GM21529 (cell line): ENCODE results near the gene ASRGL1.

ENCODE experiments used
- ATAC-seq: cut with Tn5 transposase; IDR thresholded peaks from one replicate; pipeline ENCODE4 v1.9.1; 2021; ENCODE audit not compliant: unreplicated experiment

The ASRGL1 gene

DNA sequence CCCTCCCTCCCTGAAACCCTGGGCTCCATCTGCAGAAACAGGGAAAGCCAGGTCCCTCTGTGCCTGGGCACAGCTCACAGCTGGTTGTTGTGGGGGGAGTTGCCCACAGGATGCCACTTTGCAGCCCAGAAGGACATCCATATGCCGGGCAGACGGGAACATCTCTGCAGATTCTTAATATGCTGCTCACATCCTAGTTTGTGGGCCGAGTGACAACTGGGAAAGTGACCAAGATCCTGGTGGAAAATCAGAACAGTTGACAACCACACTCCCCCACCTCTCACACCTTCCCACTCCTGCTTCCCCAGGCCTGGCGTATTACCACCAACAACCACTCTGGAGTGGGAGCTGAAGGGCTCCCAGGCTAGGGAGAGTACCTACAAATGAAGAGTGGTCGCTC is 74.3 kb downstream of the ASRGL1 start:
- ATAC-seq: no peak

- ATAC-seq: no peak
Observed at GRCh38 chr11:62413060-62413696, 75.9 kb downstream of the ASRGL1 start.

DNA sequence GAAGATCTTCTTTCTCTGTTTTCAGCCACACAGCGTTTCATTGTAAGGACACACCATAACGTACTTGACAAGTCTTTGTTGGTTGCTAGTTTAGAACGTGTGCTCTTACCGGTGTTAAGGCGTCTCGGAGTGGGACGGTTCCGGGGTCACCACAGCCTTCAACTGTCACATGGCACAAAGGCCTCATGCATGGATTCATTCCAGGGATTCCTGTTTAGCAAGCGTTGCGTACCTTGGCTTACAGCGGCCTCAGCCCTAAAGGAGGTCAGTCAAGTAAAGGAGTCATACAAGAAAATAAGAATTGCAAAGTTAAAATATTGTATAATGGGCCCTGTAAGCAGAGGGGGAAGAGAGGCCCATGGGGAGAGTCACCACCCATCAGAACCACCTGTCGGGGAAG is 79.3 kb downstream of the ASRGL1 start:
- no peak for ATAC-seq

- ATAC-seq: no peak
Observed at GRCh38 chr11:62418136-62418535, 80.9 kb downstream of the ASRGL1 start.

DNA sequence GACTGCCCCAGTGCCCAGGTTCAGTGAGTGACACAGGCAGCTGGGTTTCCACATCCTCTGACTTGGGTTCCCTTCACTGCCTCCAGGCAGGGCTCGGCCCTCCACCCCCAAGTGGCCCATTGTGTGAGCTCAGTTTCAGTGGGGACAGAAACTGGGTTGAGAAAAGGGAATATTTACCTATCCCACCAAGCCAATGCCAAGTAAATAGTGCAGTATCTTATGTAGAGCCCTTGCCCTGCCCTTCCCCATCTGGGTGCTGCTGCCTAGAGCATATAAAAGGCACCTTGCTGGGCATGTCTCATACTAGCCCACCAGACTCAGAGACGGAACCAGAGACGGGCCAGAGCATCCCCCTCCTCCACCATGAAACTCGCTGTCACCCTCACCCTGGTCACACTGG is 81.5 kb downstream of the ASRGL1 start, which contains the start of gene SCGB1A1:
Gene SCGB1A1, plus strand, starts transcription at position 301 of the 400 bp plus-strand sequence. Its CDS starts 63 bp downstream, at position 364.
- no peak for ATAC-seq

GRCh38 chr11:62419314-62419929 is 82.2 kb downstream of the ASRGL1 start:
- ATAC-seq: no peak

DNA sequence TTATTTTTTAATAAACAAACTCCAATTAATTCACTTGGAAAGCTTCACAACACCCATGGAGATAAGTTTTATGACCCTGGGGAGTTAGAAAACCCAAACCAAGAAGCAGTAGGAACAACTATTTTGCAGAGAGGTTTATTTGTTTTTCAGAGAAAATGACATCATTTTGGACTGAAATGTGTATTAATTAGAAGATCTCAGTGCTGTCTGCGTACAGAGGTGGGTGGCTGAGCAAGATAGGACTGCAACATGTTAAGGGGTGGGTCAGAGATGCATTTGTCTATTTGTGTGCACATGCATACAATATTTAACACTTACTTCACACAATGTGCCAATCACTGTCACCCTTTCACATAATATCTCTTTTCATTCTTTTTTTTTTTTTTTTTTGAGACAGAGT is 82.7 kb downstream of the ASRGL1 start:
- ATAC-seq: no peak

GRCh38 chr11:62420882-62421281 is 83.6 kb downstream of the ASRGL1 start:
- no peak for ATAC-seq

DNA sequence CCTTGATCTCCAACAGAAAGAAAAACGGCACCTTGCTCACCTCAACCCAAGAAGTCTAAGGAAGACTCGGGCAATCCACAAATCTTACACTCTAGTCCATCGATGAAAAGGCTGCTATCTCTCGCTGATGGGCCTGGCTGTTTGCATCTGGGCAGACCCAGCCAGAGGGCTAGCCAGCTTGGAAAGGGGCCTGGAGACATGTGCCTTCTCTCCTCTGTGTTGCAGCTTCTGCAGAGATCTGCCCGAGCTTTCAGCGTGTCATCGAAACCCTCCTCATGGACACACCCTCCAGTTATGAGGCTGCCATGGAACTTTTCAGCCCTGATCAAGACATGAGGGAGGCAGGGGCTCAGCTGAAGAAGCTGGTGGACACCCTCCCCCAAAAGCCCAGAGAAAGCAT is 84.7 kb downstream of the ASRGL1 start:
- ATAC-seq: no peak

DNA sequence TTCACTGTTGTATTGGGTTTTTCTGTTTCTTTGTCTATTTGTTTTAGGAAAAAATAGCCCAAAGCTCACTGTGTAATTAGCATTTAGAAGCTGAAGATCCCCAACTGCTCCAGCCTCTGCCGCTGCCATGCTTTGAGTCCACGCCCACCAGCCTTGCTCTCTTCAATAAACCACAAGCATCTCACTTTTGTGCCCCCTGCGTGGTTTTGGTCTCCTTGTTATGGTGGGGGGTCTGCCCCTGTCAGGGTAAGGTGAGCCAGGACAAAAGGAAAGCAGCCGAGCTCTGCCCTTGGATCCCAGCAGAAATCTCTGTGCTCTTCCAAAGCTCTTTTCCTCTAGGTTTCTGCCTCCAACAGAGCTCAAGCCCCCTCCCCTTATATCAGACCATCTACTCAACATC is 85.8 kb downstream of the ASRGL1 start:
- no peak for ATAC-seq

DNA sequence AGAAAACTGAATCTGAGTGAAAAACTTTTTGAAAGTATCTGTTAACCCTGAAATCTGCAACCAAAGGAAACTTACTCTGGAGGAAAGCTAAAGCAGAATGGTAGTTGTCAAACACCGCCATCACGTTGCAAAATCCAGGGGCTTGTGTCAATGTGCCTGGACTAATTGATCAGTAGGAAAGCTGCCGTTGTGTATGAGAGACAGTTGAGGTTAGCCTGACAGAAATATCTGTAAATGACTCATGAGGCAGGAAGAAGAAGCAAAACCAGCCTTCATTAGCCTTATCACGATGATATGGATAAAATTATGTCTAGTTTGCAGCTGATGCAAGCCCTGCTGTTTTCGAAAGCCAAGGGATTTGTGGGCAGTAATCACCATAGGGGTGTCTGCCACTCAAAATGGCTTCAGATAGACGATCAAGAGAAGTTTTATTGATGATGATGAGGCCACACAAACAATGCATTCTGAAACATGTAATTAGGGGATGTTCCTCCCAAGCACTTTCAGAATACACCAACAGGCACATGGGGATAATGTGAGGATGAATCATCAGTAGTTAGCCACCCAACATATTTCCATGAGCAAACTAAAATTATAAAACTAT is 90.5 kb downstream of the ASRGL1 start:
- no peak for ATAC-seq

GRCh38 chr11:62428871-62429560 is 91.8 kb downstream of the ASRGL1 start:
- no peak for ATAC-seq

DNA sequence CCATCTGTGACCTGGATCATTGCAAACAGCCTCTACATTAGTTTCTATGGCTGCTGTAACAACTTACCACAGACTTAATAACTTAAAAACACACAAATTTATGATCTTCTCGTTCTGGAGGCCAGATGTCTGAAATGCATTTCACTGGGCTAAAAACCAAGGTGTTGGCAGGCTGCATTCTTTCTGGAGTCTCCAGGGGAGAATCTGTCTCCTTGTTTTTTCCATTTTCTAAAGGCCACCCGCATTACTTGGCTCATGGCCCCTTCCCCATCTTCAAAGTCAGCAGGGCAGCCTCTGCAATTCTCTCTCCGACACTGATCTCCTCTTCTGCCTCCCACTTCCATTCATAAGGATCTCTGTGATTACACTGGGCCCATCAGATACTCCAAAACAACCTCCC is 93.2 kb downstream of the ASRGL1 start:
- no peak for ATAC-seq

DNA sequence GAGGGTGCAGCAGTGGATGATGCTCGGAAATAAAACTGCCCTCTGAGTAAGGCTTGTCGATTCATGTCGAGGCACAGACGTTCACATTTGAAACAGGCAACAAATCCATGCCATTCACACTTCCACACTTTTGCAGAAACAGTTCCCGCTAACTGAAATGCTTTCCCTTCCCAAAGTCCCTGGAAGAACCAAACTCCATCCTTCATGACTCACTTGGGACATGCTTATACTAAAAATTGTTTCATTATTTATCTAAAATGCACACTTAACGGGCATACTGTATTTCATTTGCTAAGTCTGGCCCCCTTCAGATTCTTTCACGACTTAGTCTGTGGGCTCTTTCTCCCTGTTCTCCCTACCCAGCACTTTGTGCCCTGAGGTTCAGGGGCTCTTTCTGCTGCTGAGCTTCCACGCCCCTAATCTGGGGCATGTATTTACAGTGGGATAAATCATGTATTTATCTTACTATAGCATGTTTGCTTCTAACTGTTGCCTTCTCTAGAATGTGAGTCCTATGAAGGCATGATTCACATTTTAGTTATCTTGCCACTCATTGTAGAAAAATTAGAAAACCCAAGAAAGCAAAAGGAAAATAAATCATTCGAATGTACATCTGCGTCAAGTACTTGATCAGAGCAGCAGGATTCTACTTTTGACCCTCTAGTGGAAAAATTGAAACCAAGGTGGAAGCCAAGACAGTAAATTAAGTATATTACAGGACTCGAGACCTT is 94.1 kb downstream of the ASRGL1 start:
- no peak for ATAC-seq

DNA sequence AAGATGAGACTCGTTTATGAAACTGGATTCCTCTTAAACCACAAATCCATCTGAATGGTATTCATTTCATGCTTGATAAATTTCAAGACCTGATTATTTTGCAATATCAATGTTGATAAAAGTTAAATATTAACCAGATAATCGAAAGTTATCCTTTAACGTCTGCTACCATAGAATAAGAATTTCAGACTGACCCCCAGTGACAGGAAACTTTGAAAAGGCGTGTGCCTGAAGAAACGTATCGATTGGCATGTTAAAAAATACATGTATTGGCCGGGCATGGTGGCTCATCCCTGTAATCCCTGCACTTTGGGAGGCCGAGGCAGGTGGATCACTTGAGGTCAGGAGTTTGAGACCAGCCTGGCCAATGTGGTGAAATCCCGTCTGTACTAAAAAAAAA is 95.4 kb downstream of the ASRGL1 start:
- ATAC-seq: no peak

DNA sequence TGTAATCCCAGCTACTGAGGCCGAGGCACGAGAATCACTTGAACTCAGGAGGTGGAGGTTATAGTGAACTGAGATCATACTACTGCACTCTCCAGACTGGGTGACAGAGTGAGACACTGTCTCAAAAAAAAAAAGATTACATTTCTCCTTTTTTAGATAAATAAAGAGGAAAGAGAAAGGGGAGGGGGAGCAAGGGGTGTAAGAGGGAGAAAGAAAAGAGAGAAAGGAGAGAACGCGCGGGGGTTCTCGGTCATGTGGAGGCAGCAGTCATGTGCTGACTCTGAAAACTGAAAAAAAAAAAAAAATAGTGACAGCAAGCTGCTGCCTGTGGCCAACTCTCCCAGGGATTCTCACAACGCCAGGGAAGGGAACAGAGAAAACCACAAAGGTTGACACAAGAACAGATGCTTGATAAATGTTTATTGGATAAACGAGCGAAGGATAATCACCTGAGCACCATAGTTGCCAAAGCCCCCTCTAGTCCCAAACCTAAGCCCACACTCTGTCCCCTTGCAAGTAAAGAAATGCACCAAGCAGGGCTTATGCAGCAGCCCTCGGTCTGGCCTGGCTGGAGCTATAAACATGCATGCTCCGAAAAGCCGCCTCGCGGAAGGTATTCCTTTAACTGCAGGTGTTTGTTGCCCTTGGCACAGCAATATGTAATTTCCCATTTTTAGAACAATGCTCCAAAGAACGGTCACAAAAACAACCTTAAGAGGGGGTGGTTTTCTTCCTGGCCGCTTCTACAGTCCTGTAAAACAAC is 96.1 kb downstream of the ASRGL1 start:
- ATAC-seq: no peak

GRCh38 chr11:62433904-62434276 is 96.6 kb downstream of the ASRGL1 start:
- no peak for ATAC-seq

DNA sequence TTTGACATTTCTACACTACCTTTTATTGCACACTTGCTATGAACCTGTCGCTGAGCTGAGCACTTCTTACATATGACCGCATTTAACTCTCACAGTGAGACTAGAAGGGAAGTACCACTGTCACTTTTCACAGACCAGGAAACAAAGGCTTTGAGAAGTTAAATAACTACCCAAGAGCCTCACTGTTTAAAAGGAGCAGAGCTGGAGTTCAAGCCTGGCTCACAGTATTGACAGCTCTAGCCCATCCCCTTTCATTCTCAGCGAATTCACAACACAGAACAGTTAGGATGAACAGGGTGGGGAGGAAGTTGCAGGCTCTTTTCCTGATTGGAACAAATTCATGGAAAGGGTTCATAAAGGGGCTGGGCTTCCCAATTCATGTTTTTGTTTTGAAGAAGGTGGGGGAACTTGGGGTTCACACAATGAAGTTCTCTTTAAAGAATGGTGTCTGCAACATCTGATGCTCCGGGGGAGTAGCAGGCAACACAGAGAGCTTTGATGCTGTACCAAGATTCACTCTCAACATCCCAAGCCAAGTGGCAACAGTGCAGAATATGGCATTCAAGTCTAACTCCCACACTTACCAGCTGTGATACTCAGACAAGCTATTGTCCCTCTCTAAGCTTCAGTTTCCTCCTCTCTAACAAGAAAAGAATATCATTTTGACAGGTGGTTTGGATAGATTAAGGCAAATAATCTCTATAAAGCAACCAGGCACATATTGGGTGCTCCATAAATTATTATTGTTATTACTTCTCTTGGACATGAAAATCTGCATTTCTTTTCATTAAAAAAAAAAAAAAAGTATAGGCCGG is 98.8 kb downstream of the ASRGL1 start:
- ATAC-seq: no peak

DNA sequence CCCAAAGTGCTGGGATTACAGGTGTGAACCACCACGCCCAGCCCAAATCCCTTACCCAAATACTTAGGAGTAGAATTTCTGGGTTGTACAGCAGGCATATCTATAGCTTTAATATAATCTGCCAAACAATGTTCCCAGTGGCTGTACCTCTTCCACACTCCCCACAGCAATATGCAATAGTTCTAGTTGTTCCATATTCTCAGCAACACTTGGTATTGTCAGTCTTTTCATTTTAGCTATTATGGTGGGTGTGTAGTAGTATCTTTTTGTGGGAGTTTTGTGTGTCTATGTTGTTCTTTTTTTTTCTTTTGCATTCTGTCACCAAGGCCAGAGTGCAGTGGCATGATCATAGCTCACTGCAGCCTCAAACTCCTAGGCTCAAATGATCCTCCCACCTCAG is 100.4 kb downstream of the ASRGL1 start:
- ATAC-seq: no peak

GRCh38 chr11:62438641-62439040 is 101.4 kb downstream of the ASRGL1 start:
- no peak for ATAC-seq
